Right lobe of liver (tissue), 6 donors: ENCODE data around the gene CDX2. TPM values are rescaled to one million over a fixed set of nuclear protein-coding genes. Genes with fewer than 3 reads are reported as not detected.

Experiments
- ATAC-seq, 4 donors: fragments of 200-7000 bp; cut with Tn5 transposase; one replicate each; pipeline ENCODE4 v1.9.1; 2020; ENCODE audit warnings: mild to moderate bottlenecking in 4 of 4, moderate library complexity in 4 of 4
- DNase-seq, 3 donors: peaks; one replicate each; pipeline ENCODE4 v3.0.0-alpha.2; 2020
- H3K27ac ChIP-seq, 3 donors: fragments of 200-600 bp; one replicate each; pipeline ENCODE4 v1.8.0; 2022
- H3K27me3 ChIP-seq, 2 donors: fragments of 200-600 bp; one replicate each; pipeline ENCODE4 v1.8.0; 2022
- H3K36me3 ChIP-seq, 4 donors: fragments of 200-600 bp; sonication (generic) in 1 of 4; one replicate each; pipeline versions ENCODE4 v1.5.1 to v1.8.0; 2017 to 2022; ENCODE audit warnings: control low read depth in 1 of 4
- H3K4me1 ChIP-seq, 4 donors: fragments of 200-600 bp; sonication (generic) in 1 of 4; one replicate each; pipeline versions ENCODE4 v1.5.1 to v1.8.0; 2017 to 2022; ENCODE audit warnings: control low read depth in 1 of 4
- H3K4me3 ChIP-seq, 3 donors: fragments of 200-600 bp; one replicate each; pipeline ENCODE4 v1.8.0; 2022
- H3K9me3 ChIP-seq, 4 donors: fragments of 200-600 bp; sonication (generic) in 1 of 4; one replicate each; pipeline versions ENCODE4 v1.5.1 to v1.8.0; 2017 to 2022; ENCODE audit warnings: control low read depth in 1 of 4
- POLR2A ChIP-seq: fragments of 450-650 bp; IDR thresholded peaks from one replicate; pipeline ENCODE4 v1.6.1; 2017; ENCODE audit warnings: antibody characterized with exemption, mild to moderate bottlenecking
- WGBS: methylation state at CpG from one replicate; pipeline ENCODE4 v1.1.6; 2018; ENCODE audit warnings: low coverage, low lambda C conversion rate; ENCODE audit not compliant: insufficient coverage; ENCODE audit errors: missing lambda C conversion rate; 5-methylcytosine and 5-hydroxymethylcytosine counted together
- intact Hi-C, 2 donors: fragments of 100-400 bp; cut with DNase I; formaldehyde crosslinking; loops; one replicate each; pipeline versions ENCODE4 v1.11.2 to v1.14.1; 2022
- long read RNA-seq: library from polyadenylated mRNA; unstranded; transcript quantifications from one replicate; pipeline ENCODE4 v2.0.0, GENCODE V29; 2019
- total RNA-seq, 6 experiments: library from RNA; depleted of rRNA in 2 of 6; stranded (reverse); fragments of >200 nt in 2 of 6; fragmentation: NEBNext Ultra II Directional in 3 of 6; extraction: Animal tissue kit (Norgen Biotek cat#: 25700) in 3 of 6; gene quantifications; one replicate each; pipeline versions ENCODE4 v1.1.0 to v1.2.4, GENCODE V29; 2016 to 2023
- TF ChIP-seq, protein P1 (sequence below), 4 donors: fragments of 200-600 bp in 3 of 4; fragments of 450-650 bp in 1 of 4; IDR thresholded peaks; one replicate each; pipeline versions ENCODE4 v1.5.1 to v1.8.0; 2016 to 2022; ENCODE audit warnings: antibody characterized with exemption in 4 of 4, mild to moderate bottlenecking in 2 of 4
- donor health status: DM: no; HTN: yes; CAD: no.
- donor health status: DM: no; HTN: no; CAD: no.
- donor health status: DM: no; HTN: no; CAD: no.
- donor health status: DM: no; HTN: yes; CAD: no.
- donor health status: DM: no; HTN: yes; CAD: no.

Gene CDX2, protein sequence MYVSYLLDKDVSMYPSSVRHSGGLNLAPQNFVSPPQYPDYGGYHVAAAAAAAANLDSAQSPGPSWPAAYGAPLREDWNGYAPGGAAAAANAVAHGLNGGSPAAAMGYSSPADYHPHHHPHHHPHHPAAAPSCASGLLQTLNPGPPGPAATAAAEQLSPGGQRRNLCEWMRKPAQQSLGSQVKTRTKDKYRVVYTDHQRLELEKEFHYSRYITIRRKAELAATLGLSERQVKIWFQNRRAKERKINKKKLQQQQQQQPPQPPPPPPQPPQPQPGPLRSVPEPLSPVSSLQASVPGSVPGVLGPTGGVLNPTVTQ
- not detected for total RNA-seq
- long read RNA-seq, result 0 reads

DNA sequence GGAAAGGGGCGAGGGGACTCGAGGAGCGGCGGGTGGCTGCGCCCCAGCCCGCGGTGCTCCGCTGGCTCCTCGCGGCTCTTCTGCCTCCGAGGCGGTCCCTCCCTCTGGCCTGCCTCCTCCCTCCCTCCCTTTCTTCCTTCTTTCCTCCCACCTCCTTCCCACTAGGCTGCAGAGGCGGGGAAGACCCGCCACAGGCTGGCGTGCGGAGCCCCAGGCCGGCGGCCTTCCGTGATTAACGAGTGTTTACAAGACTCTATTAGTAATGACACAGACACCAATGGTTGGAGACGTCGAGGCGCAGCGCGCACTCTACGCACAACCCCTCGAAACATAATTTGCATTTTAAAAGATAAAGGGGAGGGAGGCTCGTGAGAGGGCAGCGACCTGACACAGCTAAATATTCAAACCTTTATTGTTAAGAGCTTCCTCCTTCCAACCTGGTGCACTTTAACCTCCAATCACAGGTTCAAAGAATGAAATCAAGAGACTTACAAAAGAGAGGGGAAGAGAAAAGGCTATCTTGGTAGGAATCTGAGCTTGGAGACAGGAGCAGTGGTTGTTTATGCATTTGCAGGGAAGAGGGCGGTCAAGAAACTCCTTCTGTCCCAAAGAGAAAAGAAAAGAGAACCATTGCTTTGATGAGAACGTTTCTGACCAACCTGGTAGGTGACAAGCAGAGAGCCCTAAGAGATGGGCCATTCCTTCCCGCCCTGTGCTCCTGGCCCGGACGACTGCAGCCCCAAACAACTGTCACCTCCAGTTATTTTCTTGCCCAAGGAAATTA is at the start of gene CDX2:
CDX2 (minus strand) TSS at position 234 of the 784 bp plus-strand sequence. CDS start 309 bp downstream, outside the sequence.
- H3K27me3 ChIP-seq, result peaks cover 5 to 22% of the 10 kb centered on the region in 2 donors
- no peak within 1 kb of the TSS for H3K4me3 ChIP-seq
- H3K9me3 ChIP-seq, result no peaks in the 10 kb centered on the region
- 11% methylated on average over 21 of the region's 34 CpGs for WGBS
- H3K27ac ChIP-seq, result no peak within 1 kb of the TSS
- ATAC-seq (no peak), DNase-seq (no peak)
- H3K36me3 ChIP-seq, result no peaks in the 10 kb centered on the region
- TF ChIP-seq, protein P1, sequence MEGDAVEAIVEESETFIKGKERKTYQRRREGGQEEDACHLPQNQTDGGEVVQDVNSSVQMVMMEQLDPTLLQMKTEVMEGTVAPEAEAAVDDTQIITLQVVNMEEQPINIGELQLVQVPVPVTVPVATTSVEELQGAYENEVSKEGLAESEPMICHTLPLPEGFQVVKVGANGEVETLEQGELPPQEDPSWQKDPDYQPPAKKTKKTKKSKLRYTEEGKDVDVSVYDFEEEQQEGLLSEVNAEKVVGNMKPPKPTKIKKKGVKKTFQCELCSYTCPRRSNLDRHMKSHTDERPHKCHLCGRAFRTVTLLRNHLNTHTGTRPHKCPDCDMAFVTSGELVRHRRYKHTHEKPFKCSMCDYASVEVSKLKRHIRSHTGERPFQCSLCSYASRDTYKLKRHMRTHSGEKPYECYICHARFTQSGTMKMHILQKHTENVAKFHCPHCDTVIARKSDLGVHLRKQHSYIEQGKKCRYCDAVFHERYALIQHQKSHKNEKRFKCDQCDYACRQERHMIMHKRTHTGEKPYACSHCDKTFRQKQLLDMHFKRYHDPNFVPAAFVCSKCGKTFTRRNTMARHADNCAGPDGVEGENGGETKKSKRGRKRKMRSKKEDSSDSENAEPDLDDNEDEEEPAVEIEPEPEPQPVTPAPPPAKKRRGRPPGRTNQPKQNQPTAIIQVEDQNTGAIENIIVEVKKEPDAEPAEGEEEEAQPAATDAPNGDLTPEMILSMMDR (IDR thresholded peaks at IDR 0.05), result no peak
- TF ChIP-seq POLR2A, result no peak
- peaks cover 0 to 11% (median 0%) of the 10 kb centered on the region in 4 donors for H3K4me1 ChIP-seq
- intact Hi-C loops, result loop anchor here in 1 of 2 donors (10.0 kb wide), 2 partner anchors 144 to 604 kb away; no protein-coding TSS in a partner anchor

DNA sequence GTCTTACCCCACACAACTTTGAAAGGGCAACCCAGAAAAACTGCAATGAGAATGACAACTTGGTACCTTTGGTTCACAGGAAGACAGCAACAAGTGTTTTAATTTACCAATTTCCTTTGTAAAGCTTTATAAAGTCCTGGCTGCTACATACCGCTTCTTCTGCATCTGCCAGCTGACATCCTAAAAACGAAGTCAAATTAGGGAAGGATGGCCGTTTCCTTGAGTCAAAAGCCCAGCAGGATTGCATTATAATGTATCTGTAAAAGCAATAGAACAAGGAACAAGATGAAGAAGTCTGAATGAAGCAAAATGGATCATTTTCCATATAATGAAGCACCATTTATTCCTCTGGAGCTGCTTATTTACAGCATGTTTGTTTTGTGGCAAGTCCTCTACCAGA is 45.2 kb upstream of the CDX2 start:
- 43% methylated on average over 3 of the region's 3 CpGs for WGBS
- ATAC-seq (no peak), DNase-seq (no peak)
- no peaks in the 10 kb centered on the region for H3K4me1 ChIP-seq
- H3K27ac ChIP-seq, result no peak overlapping the region
- H3K9me3 ChIP-seq, result no peaks in the 10 kb centered on the region
- H3K27me3 ChIP-seq, result no peaks in the 10 kb centered on the region
- intact Hi-C loops, result no loop called here
- TF ChIP-seq POLR2A, result no peak
- TF ChIP-seq, protein P1 (IDR thresholded peaks at IDR 0.05), result no peak
- no peak overlapping the region for H3K4me3 ChIP-seq
- H3K36me3 ChIP-seq, result no peaks in the 10 kb centered on the region

DNA sequence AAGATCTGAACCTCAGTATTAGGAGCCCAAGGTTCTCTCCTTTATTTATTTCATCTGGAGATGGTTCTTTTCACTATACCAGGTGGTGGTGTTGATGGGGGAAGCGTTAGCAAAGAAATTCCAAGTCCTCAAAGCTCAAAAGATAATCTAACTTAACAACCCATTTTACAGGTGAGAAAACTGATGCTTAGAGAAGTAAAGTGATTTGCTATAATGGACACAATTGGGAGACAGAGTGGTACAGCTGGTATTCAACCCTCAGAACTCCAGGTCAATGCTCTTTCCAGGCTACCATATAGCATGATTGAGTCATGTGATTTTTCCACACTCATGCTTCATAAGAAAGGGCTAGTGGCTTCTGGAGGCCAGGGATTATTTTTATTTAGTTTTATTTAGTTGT is 44.4 kb upstream of the CDX2 start:
- intact Hi-C loops, result no loop called here
- TF ChIP-seq, protein P1 (IDR thresholded peaks at IDR 0.05), result no peak
- no peak for TF ChIP-seq POLR2A
- 88% methylated on average over 1 of the region's 1 CpG for whole genome bisulfite sequencing
- H3K9me3 ChIP-seq, result no peaks in the 10 kb centered on the region
- no peaks in the 10 kb centered on the region for H3K36me3 ChIP-seq
- no peak overlapping the region for H3K4me3 ChIP-seq
- ATAC-seq (no peak), DNase-seq (no peak)
- no peak overlapping the region for H3K27ac ChIP-seq
- H3K4me1 ChIP-seq, result no peaks in the 10 kb centered on the region
- no peaks in the 10 kb centered on the region for H3K27me3 ChIP-seq

DNA sequence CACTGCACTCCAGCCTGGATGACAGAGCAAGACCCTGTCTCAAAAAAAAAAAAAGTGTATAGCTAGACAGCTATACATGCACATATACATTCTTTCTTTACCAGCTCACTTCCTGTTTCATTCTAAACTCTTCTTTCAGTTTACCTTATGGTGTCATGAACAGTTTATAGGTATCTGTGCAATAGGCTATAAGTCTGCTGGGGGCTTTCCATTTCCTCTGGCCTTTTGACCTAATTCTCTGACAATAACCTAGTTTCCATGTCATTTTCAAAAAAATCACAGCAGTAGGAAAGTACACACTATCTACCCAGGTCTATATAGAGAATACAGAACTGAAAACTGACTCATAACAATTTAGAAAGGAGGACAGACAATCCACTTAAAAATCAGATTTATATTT is 43.8 kb upstream of the CDX2 start:
- Histone ChIP-seq H3K4me1 (no peaks in the 10 kb centered on the region), H3K4me3 (no peak overlapping the region), H3K27me3 (no peaks in the 10 kb centered on the region), H3K36me3 (no peaks in the 10 kb centered on the region), H3K9me3 (no peaks in the 10 kb centered on the region), H3K27ac (no peak overlapping the region)
- intact Hi-C loops, result no loop called here
- no peak for TF ChIP-seq POLR2A
- TF ChIP-seq, protein P1 (IDR thresholded peaks at IDR 0.05), result no peak
- no peak for DNase-seq
- ATAC-seq, result no peak
